ENCODE measurements around the gene CDH4. TPM values are rescaled to one million over a fixed set of nuclear protein-coding genes. Genes with fewer than 3 reads are reported as not detected.
A peak's percentile ranks its signal among the peaks of the same experiment; 100 is the strongest.
"Not testable (repeated sequence)": the region's sequence is repeated elsewhere in the genome, so short reads cannot be mapped to it uniquely, and the experiment has no call there.

Gene CDH4
- total RNA-seq, 6 experiments from 2014 or later: 5.8 to 12.8 (median 10.9) TPM

- no peaks in the 10 kb centered on the region; the same call in 1 of the 2 replicates for H3K27me3 Mint-ChIP-seq (ENCODE audit: insufficient read depth)
Observed at GRCh38 chr20:61969806-61970205, 717.7 kb downstream of the CDH4 start.

GRCh38 chr20:61970357-61970756 is 718.3 kb downstream of the CDH4 start:
- DNase-seq: no peak
- Mint-ChIP-seq H3K27ac (no peak overlapping the region), H3K4me1 (ENCODE audit: low read depth) (no peaks in the 10 kb centered on the region), H3K9me3 (no peaks in the 10 kb centered on the region), H3K27me3 (ENCODE audit: insufficient read depth) (no peaks in the 10 kb centered on the region; the same call in 1 of the 2 replicates), H3K4me3 (no peak overlapping the region), H3K36me3 (ENCODE audit: low read depth) (peaks cover 19% of the 10 kb centered on the region)
- TF ChIP-seq CTCF (IDR thresholded peaks at IDR 0.05): no peak

More at GRCh38 chr20:61969806-61970205, 717.7 kb downstream of the CDH4 start:
- Mint-ChIP-seq H3K9me3 (no peaks in the 10 kb centered on the region), H3K27ac (no peak overlapping the region), H3K4me3 (no peak overlapping the region), H3K36me3 (ENCODE audit: low read depth) (peaks cover 19% of the 10 kb centered on the region), H3K4me1 (ENCODE audit: low read depth) (no peaks in the 10 kb centered on the region)
- TF ChIP-seq CTCF (IDR thresholded peaks at IDR 0.05): no peak
- no peak for DNase-seq

- not testable (repeated sequence) for H3K4me3 Mint-ChIP-seq; H3K9me3 Mint-ChIP-seq; H3K4me1 Mint-ChIP-seq (ENCODE audit: low read depth); H3K27me3 Mint-ChIP-seq (ENCODE audit: insufficient read depth); H3K27ac Mint-ChIP-seq; DNase-seq
- H3K36me3 Mint-ChIP-seq (ENCODE audit: low read depth): peaks cover 19% of the 10 kb centered on the region
Observed at GRCh38 chr20:61971595-61971994, 719.5 kb downstream of the CDH4 start.

GRCh38 chr20:61972636-61973508 is 720.8 kb downstream of the CDH4 start:
- no peak for TF ChIP-seq CTCF (IDR thresholded peaks at IDR 0.05)
- Mint-ChIP-seq H3K9me3 (no peaks in the 10 kb centered on the region), H3K4me1 (ENCODE audit: low read depth) (no peaks in the 10 kb centered on the region), H3K36me3 (ENCODE audit: low read depth) (peaks cover 19% of the 10 kb centered on the region), H3K4me3 (no peak overlapping the region), H3K27me3 (ENCODE audit: insufficient read depth) (no peaks in the 10 kb centered on the region; the same call in none of the 2 replicates), H3K27ac (no peak overlapping the region)
- DNase-seq: no peak

- Mint-ChIP-seq H3K4me3 (no peak overlapping the region), H3K36me3 (ENCODE audit: low read depth) (peaks cover 19% of the 10 kb centered on the region), H3K4me1 (ENCODE audit: low read depth) (no peaks in the 10 kb centered on the region), H3K9me3 (no peaks in the 10 kb centered on the region), H3K27me3 (ENCODE audit: insufficient read depth) (no peaks in the 10 kb centered on the region; the same call in none of the 2 replicates), H3K27ac (no peak overlapping the region)
- DNase-seq: no peak
- TF ChIP-seq CTCF (IDR thresholded peaks at IDR 0.05): peak; percentile 24; the same call in 1 of the 2 replicates
Observed at GRCh38 chr20:61973515-61974356, 721.7 kb downstream of the CDH4 start.

GRCh38 chr20:61974357-61974665 is 722.2 kb downstream of the CDH4 start:
- no peaks in the 10 kb centered on the region for H3K4me1 Mint-ChIP-seq (ENCODE audit: low read depth)

More at GRCh38 chr20:61974357-61974665, 722.2 kb downstream of the CDH4 start:
- TF ChIP-seq CTCF (IDR thresholded peaks at IDR 0.05): no peak
- H3K4me3 Mint-ChIP-seq: no peak overlapping the region
- H3K27ac Mint-ChIP-seq: no peak overlapping the region
- peaks cover 19% of the 10 kb centered on the region for H3K36me3 Mint-ChIP-seq (ENCODE audit: low read depth)
- no peaks in the 10 kb centered on the region; the same call in 1 of the 2 replicates for H3K27me3 Mint-ChIP-seq (ENCODE audit: insufficient read depth)
- no peak for DNase-seq
- no peaks in the 10 kb centered on the region for H3K9me3 Mint-ChIP-seq
